ENCODE data around the gene CAPN3. TPM values are rescaled to one million over a fixed set of nuclear protein-coding genes. Genes with fewer than 3 reads are reported as not detected.

CAPN3 gene
- total RNA-seq, 1 donor from 2014 or later, result 13.7 TPM

DNA sequence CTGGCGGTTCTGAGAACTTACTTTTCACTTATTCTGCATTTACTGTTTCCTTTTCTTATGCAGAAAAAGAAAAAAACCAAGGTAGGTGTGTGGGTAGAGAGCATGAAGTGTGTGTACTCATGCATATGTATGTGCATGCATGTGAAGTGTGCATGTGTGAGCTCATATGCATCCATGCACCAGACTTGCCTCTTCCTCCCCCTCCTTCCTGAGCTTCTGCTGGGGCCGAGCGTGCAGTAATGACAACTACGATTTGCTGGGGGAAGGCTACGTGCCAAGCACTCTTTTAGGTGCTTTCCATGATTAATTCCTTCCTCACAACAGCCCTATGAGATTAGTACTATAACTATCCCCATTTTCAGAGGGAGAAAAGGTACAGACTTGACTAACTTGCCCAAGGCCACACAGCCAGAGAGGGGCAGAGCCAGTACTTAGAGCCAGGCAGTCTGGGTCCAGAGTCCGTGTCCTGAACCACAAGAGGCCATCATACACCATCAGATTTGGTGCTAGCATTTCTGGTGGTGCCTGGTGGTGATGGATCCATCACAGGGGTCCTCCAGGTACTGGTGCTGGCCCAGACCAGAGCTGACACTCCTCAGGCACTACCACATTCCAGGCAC lies 46.7 kb downstream of the CAPN3 start:
- no peaks in the 10 kb centered on the region for H3K9me3 Mint-ChIP-seq
- H3K4me3 Mint-ChIP-seq, result no peak overlapping the region
- peaks cover 4% of the 10 kb centered on the region for H3K4me1 Mint-ChIP-seq
- H3K36me3 Mint-ChIP-seq, result peaks cover 7% of the 10 kb centered on the region
- H3K27me3 Mint-ChIP-seq (ENCODE audit: low read depth), result no peaks in the 10 kb centered on the region
- TF ChIP-seq, protein P1, sequence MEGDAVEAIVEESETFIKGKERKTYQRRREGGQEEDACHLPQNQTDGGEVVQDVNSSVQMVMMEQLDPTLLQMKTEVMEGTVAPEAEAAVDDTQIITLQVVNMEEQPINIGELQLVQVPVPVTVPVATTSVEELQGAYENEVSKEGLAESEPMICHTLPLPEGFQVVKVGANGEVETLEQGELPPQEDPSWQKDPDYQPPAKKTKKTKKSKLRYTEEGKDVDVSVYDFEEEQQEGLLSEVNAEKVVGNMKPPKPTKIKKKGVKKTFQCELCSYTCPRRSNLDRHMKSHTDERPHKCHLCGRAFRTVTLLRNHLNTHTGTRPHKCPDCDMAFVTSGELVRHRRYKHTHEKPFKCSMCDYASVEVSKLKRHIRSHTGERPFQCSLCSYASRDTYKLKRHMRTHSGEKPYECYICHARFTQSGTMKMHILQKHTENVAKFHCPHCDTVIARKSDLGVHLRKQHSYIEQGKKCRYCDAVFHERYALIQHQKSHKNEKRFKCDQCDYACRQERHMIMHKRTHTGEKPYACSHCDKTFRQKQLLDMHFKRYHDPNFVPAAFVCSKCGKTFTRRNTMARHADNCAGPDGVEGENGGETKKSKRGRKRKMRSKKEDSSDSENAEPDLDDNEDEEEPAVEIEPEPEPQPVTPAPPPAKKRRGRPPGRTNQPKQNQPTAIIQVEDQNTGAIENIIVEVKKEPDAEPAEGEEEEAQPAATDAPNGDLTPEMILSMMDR (IDR thresholded peaks at IDR 0.05; ENCODE audit: unreplicated experiment), result no peak
- no peak overlapping the region for H3K27ac Mint-ChIP-seq
- DNase-seq (ENCODE audit: low spot score in 2 of 2, unreplicated experiment in 2 of 2), result no peak

DNA sequence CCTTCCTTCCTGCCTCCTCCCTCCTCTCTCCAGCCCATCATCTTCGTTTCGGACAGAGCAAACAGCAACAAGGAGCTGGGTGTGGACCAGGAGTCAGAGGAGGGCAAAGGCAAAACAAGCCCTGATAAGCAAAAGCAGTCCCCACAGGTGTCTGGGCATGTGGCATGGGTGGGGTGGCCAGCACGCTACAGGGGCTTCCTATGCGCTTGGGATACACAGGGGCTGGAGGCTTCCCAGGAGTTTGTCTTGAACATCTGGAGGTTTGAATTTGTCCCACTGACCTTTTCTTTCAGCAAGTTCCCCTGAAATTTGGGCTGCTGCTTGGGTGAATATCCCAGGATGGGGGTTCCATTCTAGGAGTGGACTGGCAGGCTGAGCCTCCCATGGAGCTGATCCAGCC lies 48.9 kb downstream of the CAPN3 start:
- TF ChIP-seq, protein P1 (IDR thresholded peaks at IDR 0.05; ENCODE audit: unreplicated experiment), result no peak
- H3K27ac Mint-ChIP-seq, result no peak overlapping the region
- no peaks in the 10 kb centered on the region for H3K9me3 Mint-ChIP-seq
- no peak for DNase-seq (ENCODE audit: low spot score in 2 of 2, unreplicated experiment in 2 of 2)
- H3K36me3 Mint-ChIP-seq, result peaks cover 17% of the 10 kb centered on the region
- no peaks in the 10 kb centered on the region for H3K27me3 Mint-ChIP-seq (ENCODE audit: low read depth)
- peaks cover 4% of the 10 kb centered on the region for H3K4me1 Mint-ChIP-seq
- no peak overlapping the region for H3K4me3 Mint-ChIP-seq

DNA sequence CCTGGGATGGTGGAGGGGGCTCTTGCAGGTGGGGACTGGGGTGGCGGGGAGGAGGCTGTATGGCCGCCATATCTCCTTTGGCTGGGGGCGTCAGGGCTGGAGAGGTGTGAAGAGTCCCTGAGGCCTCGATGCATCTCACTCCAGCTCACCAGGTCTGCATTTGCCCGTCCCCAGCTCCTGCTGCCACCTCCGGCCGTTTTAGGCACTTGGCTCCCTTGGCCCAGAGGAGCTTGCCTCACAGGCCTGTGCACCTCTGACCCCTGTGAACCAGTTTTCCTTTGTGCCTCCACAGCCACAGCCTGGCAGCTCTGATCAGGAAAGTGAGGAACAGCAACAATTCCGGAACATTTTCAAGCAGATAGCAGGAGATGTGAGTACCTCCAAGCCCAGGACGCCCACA lies 49.7 kb downstream of the CAPN3 start:
- no peak for DNase-seq (ENCODE audit: low spot score in 2 of 2, unreplicated experiment in 2 of 2)
- peaks cover 17% of the 10 kb centered on the region for H3K36me3 Mint-ChIP-seq
- H3K27ac Mint-ChIP-seq, result no peak overlapping the region
- no peaks in the 10 kb centered on the region for H3K27me3 Mint-ChIP-seq (ENCODE audit: low read depth)
- H3K4me1 Mint-ChIP-seq, result peaks cover 4% of the 10 kb centered on the region
- TF ChIP-seq, protein P1 (IDR thresholded peaks at IDR 0.05; ENCODE audit: unreplicated experiment), result no peak
- H3K4me3 Mint-ChIP-seq, result no peak overlapping the region
- no peaks in the 10 kb centered on the region for H3K9me3 Mint-ChIP-seq

DNA sequence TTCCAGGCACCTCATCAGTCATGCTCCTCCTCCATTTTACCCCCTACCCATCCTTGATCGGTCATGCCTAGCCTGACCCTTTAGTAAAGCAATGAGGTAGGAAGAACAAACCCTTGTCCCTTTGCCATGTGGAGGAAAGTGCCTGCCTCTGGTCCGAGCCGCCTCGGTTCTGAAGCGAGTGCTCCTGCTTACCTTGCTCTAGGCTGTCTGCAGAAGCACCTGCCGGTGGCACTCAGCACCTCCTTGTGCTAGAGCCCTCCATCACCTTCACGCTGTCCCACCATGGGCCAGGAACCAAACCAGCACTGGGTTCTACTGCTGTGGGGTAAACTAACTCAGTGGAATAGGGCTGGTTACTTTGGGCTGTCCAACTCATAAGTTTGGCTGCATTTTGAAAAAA lies 52.6 kb downstream of the CAPN3 start:
- DNase-seq (ENCODE audit: low spot score in 2 of 2, unreplicated experiment in 2 of 2), result no peak
- TF ChIP-seq, protein P1 (IDR thresholded peaks at IDR 0.05; ENCODE audit: unreplicated experiment), result no peak
- Mint-ChIP-seq H3K4me1 (no peaks in the 10 kb centered on the region), H3K27me3 (ENCODE audit: low read depth) (no peaks in the 10 kb centered on the region), H3K9me3 (no peaks in the 10 kb centered on the region), H3K4me3 (no peak overlapping the region), H3K36me3 (peaks cover 30% of the 10 kb centered on the region), H3K27ac (no peak overlapping the region)

DNA sequence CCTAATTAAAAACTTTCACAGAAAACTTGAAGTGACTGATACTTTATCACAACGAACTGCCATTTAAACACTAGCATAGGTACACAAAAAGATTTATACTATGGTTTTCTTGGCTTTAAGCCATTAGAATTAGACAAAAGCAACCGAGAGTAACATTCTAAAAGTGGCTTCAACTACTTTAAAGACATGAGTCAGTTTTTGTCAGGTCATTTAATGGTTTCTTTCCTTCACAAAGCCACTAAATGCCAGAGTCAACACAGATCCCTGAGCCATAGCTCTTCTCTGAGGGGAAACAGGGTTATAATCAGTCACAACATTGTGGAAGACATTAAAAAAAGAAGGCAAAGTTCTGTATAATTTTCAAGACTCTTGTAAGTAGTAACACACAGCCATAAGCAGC lies 54.6 kb downstream of the CAPN3 start:
- H3K27me3 Mint-ChIP-seq (ENCODE audit: low read depth), result no peaks in the 10 kb centered on the region
- TF ChIP-seq, protein P1 (IDR thresholded peaks at IDR 0.05; ENCODE audit: unreplicated experiment), result no peak
- no peak overlapping the region for H3K4me3 Mint-ChIP-seq
- no peak for DNase-seq (ENCODE audit: low spot score in 2 of 2, unreplicated experiment in 2 of 2)
- H3K27ac Mint-ChIP-seq, result peak overlapping the region; percentile 47
- H3K4me1 Mint-ChIP-seq, result no peaks in the 10 kb centered on the region
- H3K9me3 Mint-ChIP-seq, result no peaks in the 10 kb centered on the region
- peaks cover 38% of the 10 kb centered on the region for H3K36me3 Mint-ChIP-seq

DNA sequence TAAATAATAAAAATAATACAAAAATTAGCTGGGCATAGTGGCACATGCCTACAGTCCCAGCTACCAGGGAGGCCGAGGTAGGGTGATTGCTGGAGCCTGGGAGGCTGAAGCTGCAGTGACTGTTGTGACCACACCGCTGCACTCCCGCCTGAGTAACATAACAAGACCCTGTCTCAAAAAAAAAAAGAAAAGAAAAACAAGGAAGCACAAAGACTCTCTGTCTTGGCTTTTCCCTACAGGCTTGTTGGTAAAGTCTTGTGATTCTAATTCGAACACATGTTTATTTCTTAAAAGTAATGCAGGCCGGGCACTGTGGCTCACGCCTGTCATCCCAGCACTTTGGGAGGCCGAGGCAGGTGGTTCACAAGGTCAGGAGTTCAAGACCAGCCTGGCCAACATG lies 60.1 kb downstream of the CAPN3 start:
- H3K27ac Mint-ChIP-seq, result no peak overlapping the region
- H3K4me1 Mint-ChIP-seq, result no peaks in the 10 kb centered on the region
- TF ChIP-seq, protein P1 (IDR thresholded peaks at IDR 0.05; ENCODE audit: unreplicated experiment), result no peak
- no peaks in the 10 kb centered on the region for H3K27me3 Mint-ChIP-seq (ENCODE audit: low read depth)
- H3K9me3 Mint-ChIP-seq, result no peaks in the 10 kb centered on the region
- no peak for DNase-seq (ENCODE audit: low spot score in 2 of 2, unreplicated experiment in 2 of 2)
- H3K4me3 Mint-ChIP-seq, result no peak overlapping the region
- H3K36me3 Mint-ChIP-seq, result peaks cover 41% of the 10 kb centered on the region

Data from mesothelial cell of epicardium (in vitro differentiated cells).